Inflammatory macrophage treated with lipopolysaccharide for 1 hour (primary cell): Measurements from ENCODE around the gene HDHD2.
"Not testable (repeated sequence)": the region's sequence is repeated elsewhere in the genome, so short reads cannot be mapped to it uniquely, and the experiment has no call there.

Experiments used
- DNase-seq, 2 donors: peaks; one replicate each; pipeline ENCODE4 v3.0.0-alpha.2; 2020 to 2022

Gene HDHD2, protein sequence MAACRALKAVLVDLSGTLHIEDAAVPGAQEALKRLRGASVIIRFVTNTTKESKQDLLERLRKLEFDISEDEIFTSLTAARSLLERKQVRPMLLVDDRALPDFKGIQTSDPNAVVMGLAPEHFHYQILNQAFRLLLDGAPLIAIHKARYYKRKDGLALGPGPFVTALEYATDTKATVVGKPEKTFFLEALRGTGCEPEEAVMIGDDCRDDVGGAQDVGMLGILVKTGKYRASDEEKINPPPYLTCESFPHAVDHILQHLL

DNA sequence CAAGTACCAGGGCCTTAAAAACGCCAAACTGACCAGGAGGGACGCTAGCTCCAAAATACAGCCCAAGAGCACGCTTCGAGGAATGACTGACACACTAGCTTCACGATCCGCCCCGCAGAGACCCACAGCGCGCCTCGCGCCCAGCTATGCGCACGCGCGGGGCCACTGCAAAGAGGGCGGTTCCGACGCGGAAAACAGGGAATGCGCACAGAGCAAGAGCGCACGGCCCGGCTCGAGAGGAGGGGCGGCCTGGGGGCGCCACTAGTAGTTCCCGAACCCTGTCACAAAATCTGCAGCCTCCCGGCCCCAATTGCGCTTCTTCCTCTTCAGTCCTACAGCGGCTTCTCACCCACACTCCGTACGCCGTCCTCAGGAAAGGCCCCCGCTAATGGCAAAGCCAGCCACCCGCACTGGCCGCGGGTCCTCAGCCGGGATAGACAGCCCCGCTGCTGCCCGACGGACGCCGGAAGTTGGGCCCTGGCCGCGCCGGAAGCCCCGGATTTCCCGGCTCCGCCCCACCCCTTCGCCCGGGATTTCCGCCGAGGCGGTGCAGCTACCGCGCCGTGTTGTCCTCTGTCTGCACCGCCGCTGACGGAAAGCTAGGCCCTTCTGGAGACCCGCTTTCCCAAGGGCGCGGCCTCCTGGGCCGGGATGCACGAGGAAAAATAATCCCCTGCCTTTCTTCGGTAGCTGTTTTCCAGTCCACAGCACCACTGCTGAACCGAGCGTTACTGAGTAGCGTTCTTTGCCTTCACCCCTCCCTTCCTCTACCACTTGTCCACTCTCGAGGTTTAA lies at the start of gene HDHD2:
Gene HDHD2 (minus strand): TSS at position 472 of the 795 bp plus-strand sequence. CDS start 14,061 bp downstream, outside the sequence.
- peak; percentile 80 to 87 for DNase-seq

- not testable (repeated sequence) for DNase-seq
These were observed 45.7 kb upstream of the HDHD2 start for GRCh38 chr18:47195961-47196360.

- DNase-seq = peak; percentile 20 to 31
These were observed 41.7 kb upstream of the HDHD2 start for GRCh38 chr18:47191961-47192360.

- no peak for DNase-seq
These were observed 37.4 kb upstream of the HDHD2 start for GRCh38 chr18:47187721-47188120.

- peak; percentile 64 for DNase-seq
These were observed 34.2 kb upstream of the HDHD2 start for GRCh38 chr18:47184419-47185050.

DNA sequence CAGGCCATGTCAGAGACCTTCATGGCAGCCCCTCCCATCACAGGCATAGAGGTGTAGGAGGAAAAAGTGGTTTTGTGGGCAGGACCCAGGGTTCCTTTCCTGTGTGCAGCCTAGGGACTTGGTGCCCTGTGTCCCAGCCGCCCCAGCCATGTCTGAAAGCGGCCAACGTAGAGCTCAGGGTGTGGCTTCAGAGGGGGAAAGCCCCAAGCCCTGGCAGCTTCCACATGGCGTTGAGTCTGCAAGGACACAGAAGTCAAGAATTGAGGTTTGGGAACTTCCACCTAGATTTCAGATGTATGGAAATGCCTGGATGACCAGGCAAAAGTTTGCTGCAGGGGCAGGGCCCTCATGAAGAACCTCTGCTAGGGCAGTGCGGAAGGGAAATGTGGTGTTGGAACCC lies 31.9 kb upstream of the HDHD2 start:
- DNase-seq = peak; percentile 56 to 70

- no peak for DNase-seq
These were observed 30.5 kb upstream of the HDHD2 start for GRCh38 chr18:47180765-47181164.

DNA sequence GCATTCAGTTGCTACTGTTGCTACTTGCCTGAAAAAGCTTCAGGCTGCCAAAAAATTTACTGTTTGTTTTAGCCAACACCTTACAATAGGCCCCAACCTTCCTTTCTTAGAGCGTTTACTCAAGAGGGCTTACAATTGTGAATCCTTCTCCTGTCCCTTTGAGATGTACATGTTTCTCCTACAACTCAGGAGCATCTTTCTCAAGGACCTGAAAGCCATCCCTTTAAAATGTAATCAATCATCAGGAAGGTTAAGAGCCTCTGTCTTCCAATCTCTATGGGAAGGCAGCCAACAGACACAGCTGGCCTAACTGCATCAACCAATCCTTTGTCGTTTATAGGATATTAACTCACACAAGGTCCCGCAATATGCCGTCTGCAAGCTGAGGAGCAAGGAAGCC lies 29.2 kb upstream of the HDHD2 start:
- DNase-seq = no peak

GRCh38 chr18:47175898-47176575 lies 25.7 kb upstream of the HDHD2 start, which contains the start of gene IER3IP1:
IER3IP1 (minus strand) TSS chr18:47176364; CDS start chr18:47176277, 87 bp downstream.
- DNase-seq = peak; percentile 88 to 96

DNA sequence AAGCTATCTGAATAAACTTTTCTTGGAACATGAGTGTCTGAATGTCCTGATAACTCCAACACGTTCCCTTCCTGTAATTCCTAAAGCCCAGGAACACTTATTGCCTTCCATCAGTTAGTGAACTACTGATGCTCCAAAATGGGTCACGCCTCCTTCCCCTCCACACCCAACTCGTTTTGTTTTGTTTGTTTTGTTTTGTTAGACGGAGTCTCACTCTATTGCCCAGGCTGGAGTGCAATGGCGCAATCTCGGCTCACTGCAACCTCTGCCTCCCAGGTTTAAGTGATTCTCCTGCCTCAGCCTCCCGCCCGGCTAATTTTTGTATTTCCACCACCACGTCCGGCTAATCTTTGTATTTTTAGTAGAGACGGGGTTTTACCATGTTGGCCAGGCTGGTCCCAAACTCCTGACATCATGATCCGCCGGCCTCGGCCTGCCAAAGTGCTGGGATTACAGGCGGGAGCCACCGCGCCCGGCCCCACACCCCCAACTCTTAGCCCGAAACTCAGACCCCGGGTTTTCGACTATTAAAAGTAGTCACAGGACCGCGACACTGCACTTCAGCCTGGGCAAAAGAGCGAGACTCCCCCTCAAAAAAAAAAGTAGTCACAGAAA lies 25.1 kb upstream of the HDHD2 start:
- DNase-seq = peak in 1 of 2 donors; percentile 8

- DNase-seq = no peak
These were observed 24.3 kb upstream of the HDHD2 start for GRCh38 chr18:47174545-47175116.

GRCh38 chr18:47172476-47172875 lies 22.2 kb upstream of the HDHD2 start:
- DNase-seq = no peak

DNA sequence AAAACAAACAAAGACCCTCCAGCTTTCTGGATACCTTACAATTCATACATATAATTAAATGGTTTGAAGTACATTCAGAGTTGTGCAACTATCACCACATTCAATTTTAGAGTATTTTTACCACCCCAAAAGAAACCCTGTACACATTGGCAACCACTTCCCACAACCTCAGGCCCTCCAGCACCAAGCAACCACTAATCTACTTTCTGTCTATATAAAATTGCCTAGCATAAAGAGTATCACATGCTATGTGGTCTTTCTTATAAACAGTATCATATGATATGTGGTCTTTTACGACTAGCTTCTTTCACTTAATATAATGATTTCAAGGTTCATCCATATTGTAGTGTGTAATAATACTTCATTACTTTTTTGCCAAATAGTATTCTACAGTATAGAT lies 18.6 kb upstream of the HDHD2 start:
- DNase-seq = no peak

DNA sequence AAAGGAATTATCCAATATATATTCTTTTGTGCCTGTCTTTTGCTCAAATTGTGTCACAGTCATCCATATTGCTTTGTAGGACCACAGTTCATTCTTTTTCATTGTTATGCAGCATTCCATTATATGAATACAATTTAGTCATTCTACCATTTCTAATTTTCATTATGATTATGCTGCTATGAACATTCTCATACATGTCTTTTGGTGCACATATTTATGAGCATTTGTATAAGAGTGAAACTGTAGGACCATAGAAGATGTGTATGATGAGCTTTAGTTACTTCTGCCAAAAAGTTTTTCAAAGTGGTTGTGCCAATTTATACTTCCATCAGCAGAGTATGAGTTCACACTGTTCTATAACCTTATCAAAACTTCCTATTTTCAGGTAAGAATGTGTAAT lies 18.2 kb upstream of the HDHD2 start:
- no peak for DNase-seq

DNA sequence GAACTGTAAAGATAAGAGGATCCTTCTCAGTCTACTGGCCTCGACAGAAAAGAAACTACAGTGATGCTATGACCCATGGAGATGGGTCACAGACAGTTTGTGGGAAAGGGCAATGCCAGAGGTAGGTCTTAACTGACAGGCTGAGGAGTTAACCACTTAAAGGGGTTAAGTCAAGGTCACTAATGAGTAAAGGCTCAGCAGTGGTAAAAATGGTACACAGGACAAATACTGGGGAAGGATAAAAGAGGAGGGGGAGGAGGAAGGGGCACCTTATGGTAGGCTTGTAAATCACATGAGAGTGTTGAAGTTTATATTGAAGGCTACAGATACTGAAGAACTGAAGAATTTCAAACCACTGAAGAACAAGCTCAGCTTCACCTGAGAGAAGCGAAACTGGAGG lies 16.0 kb upstream of the HDHD2 start:
- DNase-seq = no peak

- peak; percentile 32 for DNase-seq
These were observed 12.9 kb upstream of the HDHD2 start for GRCh38 chr18:47163241-47163640.

- DNase-seq = no peak
These were observed 10.0 kb upstream of the HDHD2 start for GRCh38 chr18:47160256-47160655.

DNA sequence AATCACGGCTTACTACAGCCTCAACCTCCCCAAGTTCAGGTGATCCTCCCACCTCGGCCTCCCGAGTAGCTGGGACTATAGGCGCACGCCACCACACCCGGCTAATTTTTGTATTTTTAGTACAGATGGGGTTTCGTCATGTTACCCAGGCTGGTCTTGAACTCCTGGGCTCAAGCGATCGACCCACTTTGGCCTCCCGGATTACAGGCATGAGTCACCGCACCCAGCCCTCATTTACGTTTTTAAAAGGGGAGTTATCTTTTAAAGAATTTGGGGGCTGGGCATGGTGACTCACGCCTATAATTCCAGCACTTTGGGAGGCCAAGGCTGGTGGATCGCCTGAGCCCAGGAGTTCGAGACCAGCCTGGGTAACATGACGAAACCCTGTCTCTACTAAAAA lies 8.1 kb upstream of the HDHD2 start:
- DNase-seq = not testable (repeated sequence)

DNA sequence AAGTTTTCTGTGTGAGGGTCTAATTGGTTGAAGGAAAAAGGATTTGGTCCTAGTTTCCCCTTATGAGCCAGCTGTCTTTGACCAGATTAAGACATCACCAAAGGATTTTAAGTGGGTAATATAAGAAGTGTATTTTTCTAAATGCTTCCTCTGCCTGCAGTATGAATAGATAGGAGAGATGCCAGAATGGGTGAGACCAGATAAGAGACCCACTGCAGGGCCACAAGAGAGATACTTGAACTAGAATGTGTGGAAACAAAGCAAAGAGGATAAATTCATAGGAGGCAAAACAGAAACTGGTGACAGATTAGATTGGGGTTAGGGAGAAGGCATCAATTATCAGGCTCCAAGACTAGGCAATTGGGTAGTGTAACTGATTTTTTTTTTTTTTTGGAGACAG lies 1.1 kb upstream of the HDHD2 start:
- DNase-seq = no peak

GRCh38 chr18:47150824-47151366 lies 595 bp upstream of the HDHD2 start:
- DNase-seq = peak in 1 of 2 donors; percentile 15

DNA sequence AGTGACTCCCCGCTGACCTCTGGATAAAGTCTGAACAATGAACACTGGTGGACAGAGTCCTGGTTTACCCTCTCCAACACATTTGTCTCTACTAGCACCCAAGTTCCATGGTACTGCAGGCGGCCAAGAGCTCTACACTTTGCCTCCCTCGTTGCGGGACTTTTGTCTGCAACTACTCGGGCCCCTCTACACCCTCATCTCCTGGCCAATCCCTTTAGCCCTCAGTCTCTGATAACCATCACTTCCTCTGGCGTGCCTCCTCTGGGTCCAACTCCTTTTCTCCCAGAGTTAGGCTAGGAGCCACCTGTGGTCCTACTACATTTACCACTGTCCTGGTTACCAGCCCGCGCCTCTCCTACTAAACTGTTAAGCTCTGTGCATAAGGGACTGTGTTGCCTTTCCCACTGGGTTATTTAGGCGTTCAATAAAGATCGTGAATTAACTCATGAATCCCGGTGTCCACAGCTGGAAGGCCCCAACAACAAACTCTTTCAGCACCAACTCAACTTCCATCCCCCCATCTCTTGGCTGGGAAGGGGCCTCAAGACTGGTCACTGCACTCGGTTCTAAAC lies 757 bp downstream of the HDHD2 start:
- no peak for DNase-seq

DNA sequence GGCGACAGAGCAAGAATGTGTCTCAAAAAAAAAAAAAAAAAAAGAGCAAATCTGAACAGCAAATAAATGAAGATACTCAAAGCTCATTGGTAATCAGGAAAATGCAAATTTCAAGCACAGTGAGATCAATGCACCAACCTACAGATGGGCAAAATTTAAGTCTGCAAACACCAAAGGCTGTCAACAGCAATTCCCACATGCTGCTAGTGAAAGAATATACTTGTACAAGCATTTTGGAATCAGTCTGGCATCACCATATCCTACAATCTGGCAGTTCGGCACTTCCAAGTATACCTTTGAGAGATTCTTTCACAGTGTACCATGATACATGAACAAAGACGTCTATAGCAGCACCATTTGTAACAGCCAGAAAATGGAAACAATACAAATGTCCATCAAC lies 4.1 kb downstream of the HDHD2 start:
- DNase-seq = no peak
